CD1c-positive myeloid dendritic cell (primary cell): ENCODE measurements around the gene ZDHHC11B.
"Not testable (repeated sequence)": the region's sequence is repeated elsewhere in the genome, so short reads cannot be mapped to it uniquely, and the experiment has no call there.

Source experiments
- DNase-seq: peaks from one replicate; pipeline ENCODE4 v3.0.0-alpha.2; 2016; ENCODE audit errors: extremely low spot score

The ZDHHC11B gene

DNA sequence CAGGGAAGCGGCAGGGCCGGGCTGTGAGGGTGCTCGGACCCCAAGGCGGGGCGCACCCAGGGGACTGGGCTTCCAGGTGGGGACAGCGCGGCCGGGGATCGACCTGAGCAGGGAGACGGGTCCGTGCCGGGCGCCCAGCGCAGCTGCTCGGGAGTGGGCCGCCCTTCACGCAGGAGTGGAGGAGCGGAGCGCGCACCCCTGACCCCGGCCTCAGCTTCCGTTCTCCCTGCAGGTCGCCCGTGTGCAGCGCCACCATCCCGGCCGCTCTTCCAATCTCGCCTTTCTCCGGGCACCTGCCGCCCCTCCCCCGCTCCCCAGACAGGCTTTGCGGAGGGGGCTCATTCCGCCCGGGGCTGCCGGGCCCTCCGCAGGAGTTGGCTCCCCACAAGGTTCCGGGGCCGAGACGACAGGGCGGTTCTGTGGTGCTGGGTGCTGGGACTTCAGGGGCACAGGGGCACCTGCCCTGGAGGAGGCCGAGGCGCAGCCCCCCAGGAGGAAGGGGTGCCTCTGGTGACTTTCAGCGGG lies 714 bp upstream of the ZDHHC11B start:
- not testable (repeated sequence) for DNase-seq

DNA sequence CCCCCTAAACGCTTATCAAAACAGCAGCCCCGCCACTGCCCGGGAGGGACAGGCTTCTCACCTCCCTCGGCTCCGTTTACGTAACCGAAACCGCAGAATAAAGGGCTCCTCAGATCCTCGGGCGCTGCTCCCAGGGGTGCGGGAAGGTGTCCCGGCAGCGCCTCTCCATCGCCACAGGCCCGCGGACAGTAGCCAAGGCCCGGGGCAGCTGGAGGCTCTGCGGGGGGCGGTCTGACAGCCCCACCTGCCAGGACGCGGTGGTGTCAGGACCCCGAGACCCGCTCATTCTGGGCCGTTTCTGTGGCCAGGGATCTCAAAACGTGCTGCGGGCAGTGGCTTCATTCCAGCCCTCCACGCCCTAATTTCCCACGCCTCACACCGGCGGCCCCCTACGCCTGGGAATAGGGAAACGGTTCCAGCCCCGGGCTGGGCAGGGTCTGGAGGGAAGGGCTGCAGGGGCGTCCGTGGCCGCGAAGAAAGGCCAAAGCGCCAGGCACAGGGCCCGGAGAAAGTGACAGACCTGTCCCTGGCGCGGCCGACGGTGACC lies 575 bp downstream of the ZDHHC11B start:
- not testable (repeated sequence) for DNase-seq

DNA sequence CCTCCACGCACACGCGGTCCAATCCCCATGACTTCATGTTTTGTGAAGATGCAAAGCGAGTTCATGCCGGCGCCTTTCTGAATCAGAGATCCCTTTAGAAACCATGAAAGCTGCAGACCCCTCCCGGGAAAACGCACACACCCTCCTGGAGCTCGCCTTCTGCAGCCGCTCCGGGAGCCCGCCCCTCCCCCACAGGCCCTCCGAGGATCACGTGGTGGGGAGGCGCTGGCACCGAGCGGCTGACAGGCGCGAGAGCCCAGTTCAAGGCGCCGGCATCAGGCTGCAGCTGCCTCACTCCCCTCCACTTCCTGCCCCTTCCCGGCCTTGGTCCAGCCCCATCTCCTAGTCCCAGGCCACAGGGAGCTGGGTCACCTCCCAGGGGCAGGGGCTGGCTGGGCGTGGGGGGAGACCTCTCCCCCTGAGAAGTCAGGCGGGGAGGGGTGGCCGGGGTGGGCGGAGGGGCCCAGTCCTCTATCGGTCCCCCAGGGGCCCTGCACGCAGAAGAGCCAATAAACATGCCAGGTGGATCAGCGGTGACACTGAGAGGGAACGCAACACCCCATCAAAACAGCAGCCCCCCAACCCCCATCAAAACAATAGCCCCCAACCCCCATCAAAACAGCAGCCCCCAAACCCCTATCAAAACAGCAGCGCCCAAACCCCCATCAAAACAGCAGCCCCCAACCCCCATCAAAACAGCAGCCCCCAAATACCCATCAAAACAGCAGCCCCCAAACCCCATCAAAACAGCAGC lies 1.3 kb downstream of the ZDHHC11B start:
- not testable (repeated sequence) for DNase-seq

DNA sequence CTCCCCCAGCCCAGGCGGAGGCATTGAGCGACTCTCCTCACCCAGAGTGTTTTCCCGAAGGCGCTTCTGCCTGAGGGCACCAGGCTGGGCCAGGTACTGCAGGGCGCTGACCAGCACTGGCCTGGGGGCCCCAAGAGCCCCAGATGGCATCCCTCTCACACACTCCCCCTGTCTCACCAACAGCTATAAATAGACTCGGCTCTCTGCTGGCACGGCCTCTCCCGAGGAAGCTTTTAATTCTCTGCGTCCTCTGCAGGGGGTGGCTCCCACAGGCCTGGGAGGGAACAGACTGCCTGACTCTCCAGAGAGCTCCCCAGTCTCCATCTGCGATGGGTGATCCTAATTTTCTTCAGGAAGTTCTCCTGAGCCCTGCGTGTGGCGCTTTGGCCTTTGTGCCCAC lies 2.2 kb downstream of the ZDHHC11B start:
- DNase-seq = not testable (repeated sequence)

DNA sequence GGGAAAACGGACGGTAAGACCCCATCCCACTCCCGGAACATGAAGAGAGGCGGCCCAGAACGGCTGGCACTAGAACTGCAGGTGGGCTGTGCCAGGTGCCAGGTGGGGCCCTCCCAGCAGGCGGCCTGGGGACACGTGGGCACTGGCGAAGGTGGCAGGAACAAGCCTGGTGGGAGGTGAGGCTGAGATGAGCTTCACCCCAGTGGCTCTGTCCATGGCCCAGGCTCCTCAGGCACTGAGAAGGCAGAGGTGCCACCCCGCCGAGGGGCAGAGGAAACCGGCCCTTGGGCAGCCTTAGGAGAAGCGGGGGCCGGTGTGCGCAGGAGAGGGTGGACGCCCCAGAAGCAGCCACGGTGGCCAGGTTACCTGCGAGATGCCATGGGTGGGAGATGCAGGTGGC lies 4.0 kb downstream of the ZDHHC11B start:
- DNase-seq = not testable (repeated sequence)

DNA sequence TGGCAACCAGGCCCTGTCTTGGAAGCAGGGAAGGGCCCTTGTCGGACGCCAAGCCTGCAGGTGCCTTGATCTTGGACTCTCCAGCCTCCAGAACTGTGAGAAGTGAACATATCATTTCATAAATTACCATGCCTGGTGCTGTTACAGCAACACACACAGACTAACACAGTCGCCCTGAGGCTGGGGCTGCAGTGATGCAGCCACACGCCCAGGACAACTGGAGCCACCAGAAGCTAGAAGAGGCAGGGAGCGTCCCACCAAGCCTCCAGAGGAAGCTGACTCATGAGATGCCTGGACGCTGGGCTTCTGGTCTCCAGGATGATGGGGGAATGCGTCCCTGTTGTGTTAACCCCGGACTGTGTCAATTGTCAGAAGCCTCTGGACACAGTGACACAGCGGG lies 5.6 kb downstream of the ZDHHC11B start:
- not testable (repeated sequence) for DNase-seq

DNA sequence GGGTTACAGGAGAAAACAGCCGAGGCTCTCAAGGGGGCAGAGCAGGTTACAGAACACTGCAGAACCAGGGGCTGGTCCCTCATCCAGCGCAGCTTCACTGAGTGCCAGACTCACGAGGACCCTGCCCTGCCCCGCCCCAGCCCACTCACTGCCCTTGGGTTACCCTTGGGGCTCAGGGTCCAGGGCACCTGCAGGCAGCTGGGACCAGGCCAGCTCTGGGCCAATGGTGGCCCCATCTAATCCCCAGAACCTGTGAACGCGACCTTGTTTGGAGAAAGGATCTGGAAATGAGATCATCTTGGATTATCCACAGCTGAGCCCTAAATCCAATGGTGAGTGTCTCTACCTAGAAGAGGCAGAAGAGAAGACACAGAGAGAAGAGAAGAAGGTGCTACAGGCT lies 6.1 kb downstream of the ZDHHC11B start:
- DNase-seq = not testable (repeated sequence)

DNA sequence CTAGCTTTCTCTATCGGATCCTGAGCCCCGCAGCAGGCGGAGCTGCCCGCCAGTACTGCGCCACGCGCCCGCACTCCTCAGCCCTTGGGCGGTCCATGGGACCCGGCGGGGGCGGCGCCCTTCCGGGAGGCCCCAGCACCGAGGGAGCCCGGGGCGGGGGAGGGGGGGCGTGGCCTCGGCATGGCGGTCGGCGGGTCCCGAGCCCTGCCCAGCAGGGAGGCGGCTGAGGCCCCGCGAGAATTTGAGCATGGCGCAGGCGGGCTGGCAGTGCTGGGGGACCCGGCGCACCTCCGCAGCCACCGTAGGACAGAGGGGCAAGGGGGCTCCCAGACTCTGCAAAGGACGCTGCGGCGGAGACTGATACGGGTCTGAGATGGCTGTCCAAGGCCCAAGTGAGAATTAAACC lies 6.8 kb downstream of the ZDHHC11B start:
- DNase-seq = no peak

DNA sequence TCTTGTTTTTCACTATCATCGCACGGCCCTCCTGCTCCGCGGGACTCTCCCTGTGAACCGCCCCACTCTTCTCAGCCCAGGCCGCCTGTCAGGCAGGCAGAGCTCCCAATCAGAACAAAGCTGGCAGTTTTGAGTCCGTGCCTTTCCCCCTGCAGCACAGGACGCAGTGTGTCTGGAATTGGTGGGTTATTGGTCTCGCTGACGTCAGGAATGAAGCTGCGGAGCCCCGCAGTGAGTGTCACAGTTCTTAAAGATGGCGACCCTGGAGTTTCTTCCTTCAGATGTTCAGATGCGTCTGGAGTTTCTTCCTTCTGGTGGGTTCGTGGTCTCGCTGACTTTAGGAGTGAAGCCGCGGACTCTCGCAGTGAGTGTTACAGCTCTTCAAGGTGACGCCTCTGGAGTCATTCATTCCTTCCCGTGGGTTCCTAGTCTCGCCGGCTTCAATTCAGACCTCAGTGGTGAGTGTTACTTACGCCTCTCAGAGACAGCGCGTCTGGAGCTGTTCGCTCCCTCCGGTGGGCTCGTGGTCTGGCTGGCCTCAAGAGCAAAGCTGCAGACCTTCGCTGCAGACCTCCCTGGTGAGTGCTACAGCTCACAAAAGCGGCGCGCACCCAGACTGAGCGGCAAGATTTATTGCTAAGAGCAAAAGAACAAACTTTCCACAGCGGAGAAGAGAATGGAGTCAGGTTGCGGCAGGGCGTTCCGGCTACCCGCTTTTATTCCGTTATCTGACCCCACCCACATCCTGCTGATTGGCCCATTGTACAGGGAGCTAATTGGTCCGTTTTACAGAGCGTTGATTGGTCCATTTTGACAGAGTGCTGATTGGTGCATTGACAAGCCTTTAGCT lies 7.4 kb downstream of the ZDHHC11B start:
- no peak for DNase-seq

DNA sequence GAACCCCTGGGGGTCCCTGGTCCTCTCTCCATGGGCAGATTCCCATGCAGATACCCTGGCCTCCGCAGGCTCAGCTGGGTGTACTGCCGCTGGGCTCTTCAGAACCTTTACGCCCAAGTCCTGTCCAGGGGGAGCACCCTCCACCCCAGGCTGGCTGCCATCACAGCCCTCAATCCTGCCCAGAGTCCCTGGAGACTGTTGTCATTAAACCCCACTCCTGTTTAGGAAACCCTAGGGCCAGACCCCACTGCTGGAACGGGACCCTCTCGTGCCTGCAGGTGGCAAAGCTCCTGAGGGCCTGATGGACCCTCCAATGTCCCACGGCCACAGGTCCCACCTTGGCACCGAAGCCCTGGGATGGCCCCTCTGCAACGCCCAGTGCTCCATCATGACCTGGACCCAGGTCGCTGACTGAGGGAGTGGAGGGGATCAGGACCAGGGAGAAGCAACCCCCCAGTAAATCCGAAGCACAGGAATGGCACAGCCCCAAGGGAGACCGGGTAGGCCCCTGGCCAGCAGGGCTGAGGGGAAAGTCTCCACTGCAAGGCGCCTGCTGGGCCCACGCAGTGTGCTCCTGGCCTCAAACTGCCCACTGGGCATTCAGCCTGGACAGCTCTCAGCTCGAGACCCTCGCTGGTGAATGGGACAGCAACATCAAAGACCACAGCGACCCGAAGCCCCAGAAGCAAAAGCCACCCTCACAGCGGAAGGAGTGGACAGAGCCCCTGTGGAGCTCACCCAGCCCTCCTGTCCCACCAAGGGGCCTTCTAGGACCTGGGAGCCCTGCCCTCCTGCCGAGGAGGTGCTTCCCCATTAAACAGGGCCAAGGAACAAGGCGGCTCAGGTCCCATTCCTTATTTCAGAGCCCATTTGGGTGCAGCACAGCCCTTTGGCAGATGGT lies 8.3 kb downstream of the ZDHHC11B start:
- DNase-seq = no peak

DNA sequence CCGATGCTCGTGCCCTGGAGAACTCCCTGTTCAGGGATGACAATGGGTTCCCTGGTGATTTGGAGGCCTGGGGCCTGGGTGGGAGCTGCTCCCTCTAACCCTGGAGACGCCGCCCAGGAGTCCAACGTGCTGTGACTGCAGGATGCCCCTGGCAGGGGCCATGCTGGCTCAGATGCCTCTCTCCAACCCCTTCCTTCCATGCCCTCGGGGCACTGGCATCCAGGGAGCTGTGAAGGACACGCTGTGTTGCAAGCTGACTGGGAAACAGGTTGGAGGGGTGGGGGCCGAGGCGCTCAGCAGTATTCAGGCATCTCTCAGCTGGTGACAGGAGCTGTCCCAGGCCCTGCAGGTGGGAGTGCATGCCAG lies 9.0 kb downstream of the ZDHHC11B start:
- not testable (repeated sequence) for DNase-seq

DNA sequence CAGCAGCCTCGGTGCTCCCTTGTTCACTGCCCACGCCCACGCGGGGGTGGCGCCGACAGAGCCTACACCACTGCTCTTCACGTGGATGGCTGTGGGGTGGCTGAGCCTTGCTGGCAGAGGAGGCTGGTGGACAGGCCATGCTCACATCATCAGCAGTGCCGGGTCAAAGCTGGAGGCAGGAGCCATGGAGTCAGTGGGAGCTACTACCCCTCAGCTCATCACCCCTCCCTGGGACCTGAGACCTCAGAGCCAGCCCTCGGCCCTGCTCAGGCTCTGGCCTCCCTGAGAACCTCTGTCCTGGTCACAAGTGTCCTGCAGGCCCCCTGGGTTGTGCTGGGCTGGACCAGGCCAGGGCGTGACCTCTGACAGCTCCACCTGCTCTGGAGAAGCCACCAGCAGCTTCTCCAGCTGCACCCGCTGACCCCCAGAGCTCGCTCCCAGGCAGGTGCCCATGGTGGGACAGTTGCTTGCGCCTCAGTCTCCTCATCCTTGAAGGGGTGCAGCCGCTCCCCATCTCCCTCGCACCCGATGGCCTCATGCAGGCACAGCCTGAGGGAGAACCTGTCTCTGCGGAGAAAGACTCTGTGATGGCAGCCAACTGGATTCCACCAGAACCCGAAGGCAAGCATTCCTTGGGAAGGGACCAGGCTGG lies 9.5 kb downstream of the ZDHHC11B start:
- not testable (repeated sequence) for DNase-seq

DNA sequence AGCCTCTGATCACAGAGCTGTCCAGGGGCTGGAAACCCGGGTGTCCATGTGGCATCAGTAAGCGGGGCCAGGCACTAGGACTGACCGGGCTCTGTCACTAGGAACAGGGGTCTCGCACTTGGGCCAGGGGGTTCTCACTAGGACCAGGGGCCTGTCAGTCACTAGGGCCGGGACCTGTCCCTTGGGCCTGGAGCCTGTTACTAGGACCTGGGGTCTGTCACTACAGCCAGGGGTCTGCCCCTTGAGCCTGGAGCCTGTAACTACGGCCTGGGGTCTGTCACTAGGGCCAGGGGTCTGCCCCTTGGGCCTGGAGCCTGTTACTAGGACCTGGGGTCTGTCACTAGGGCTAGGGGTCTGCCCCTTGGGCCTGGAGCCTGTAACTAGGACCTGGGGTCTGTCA lies 10.2 kb downstream of the ZDHHC11B start:
- not testable (repeated sequence) for DNase-seq

DNA sequence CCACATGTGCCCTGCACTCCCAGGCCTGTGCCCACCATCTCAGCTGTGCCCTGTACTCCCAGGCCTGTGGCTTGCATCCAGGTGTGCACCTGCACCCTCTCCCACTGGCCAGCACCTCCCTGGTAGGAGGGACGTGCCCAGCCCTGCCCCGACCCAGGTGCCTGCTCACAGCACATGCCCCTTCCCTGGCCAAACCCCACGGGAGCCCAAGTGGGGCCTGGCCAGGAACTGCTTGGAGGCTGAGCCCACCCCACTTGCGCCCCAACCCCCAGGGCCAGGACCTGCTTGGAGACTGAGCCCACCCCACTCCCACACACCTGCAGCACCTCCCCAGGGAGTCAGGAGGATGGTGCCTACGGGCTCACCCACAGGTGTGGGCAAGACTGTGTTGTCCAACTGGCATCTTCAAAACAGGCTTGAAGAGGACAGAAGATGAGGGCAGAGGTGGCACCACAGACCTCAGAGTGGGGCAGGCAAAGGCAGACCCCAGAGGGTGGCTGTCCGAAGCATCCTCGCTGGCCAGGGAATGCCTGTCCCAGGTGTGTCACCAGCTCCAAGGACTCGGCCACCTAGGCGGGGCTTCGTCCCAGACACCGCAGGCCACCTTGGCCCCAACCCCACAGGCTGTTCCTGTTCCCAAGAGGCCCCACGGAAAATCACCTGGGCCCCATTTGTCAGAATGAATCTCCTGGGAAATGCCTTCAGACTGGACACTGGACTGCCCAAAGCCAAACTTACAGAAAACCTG lies 10.8 kb downstream of the ZDHHC11B start:
- DNase-seq = no peak

DNA sequence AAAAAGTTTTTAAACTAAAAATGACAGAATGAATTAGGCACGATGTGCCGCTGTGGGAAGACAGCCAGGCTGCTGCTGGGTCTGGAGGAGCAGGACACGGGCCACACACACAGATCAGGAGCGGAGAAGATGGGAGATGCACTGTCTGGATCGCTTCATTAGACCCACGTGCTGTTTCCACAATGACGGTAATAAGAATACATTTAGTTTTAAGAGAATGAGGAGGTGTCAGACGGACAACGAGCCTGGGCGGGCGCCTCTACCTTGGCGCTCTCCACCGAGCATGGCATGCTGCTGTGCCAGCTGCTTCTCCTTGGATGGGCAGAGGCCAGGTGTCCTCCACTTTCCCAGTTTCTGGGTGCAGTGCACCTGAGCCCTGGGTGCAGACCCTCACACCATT lies 11.6 kb downstream of the ZDHHC11B start:
- not testable (repeated sequence) for DNase-seq

DNA sequence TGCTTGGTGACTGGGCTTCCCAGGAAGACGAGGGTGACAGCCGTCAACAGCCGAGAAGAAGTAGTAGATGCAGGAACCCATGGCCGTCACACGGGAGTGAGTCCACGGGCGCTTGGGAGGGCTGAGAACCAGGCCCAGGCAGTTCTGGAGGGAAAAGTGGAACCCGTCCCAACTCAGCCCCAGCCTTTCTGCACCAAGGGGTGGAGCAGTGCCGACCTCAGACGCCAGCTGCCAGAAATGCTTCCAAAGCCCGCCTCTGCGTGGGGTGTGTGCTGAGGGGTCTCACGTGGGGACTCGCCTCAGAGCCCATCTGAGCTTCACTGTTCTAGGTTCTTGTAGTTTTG lies 12.0 kb downstream of the ZDHHC11B start:
- DNase-seq = not testable (repeated sequence)

DNA sequence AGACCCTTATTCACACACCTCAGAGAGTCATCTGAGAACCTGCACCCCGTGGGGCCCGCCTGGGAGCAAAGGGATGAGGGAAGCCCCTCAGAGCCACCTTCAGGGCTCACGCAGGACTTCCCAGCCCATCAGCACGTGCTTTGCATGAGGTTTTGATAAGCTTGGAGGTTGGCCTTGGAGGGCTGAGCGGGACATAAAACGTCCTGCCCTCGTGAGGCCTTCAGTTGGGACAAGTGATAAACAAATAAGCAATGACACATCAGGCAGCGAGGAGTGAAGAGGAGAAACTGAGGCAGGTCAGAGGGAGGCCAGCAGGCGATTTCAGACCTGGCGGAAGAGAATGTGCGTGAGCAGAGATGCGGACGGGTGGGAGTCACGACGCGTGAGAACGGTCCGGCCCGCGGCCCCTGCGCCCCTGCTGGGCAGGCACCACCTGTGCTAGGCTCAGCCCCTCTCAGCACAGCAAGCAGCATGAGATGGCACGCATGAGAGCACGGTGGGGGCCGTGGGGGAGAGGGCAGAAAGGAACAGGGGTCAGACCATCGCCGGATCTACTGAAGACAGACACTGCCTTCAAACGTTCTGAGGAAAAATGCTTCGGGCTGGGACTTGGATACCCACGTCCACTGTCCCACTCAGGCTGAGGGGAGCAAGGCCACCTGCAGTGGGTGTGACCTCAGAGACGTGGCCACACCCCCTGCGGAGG lies 12.5 kb downstream of the ZDHHC11B start:
- DNase-seq = not testable (repeated sequence)

DNA sequence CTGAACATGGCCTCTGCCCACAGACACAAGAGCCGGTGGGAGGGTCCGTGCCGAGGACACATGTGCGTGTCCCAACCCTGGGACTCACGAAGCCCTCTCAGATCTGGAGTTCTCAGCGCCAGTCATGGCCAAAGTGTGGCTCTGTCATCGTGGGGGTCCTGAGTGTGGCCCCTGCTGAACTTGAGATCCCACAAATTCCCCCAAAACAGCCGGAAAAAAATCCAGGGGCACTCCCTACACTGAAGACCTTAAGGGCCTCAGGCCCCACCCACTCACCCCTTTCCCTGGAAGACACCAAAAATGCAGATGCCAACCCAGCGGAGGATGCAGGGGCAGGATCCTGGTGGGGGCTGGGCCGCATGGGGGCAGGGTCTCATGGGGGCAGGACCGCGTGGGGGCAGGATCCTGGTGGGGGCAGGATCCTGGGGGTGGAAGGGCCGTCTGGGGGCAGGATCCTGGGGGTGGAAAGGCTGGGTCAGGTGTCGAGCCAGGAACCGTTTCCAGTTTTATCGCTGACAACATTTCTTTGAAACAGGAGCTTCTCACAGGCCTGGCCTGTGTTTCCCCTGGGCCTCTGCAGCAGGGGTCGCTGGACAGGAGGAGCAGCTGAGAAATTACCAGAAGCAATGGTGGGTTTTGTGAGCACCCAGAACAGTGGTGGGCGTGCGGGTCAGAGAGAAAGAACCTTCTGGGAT lies 13.3 kb downstream of the ZDHHC11B start:
- DNase-seq = not testable (repeated sequence)

DNA sequence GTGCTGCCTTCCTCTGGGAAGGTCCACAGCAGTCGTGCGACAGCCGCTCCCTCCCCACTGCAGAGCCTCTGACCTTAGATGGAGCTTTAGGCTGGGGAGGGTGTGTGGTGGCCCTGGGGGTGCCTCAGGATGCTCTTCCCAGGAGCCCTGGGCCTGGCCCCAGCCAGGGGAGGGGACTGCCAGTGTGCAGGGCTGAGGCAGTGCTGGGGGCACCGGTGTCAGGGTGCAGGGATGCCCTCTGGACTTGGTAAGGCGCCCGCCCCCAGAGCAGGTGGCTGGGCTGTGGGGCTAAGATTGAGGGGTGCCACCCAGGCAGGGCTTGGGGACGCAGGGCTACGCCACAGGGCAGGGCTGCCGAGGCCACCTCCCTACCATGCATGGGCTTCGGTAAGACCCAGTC lies 13.9 kb downstream of the ZDHHC11B start:
- DNase-seq = not testable (repeated sequence)
